ENCODE measurements around the gene AARS2. TPM values are rescaled to one million over a fixed set of nuclear protein-coding genes. Genes with fewer than 3 reads are reported as not detected.

AARS2 gene
- total RNA-seq, 1 experiment from 2014 or later: 21.7 TPM

GRCh38 chr6:44309092-44309491, 4.1 kb downstream of the AARS2 start:
- H3K27me3 Mint-ChIP-seq (ENCODE audit: low read depth): no peaks in the 10 kb centered on the region; the same call in 1 of the 2 replicates
- H3K4me3 Mint-ChIP-seq: no peak overlapping the region
- H2BK120ac ChIP-seq (ENCODE audit: low read depth, low read length, poor library complexity, severe bottlenecking): no peak overlapping the region

More at GRCh38 chr6:44309092-44309491, 4.1 kb downstream of the AARS2 start:
- Histone ChIP-seq H2BK20ac (ENCODE audit: low read depth, low read length, poor library complexity, severe bottlenecking) (no peak overlapping the region), H3K14ac (ENCODE audit: insufficient read depth, low read length) (no peak overlapping the region), H3K9ac (ENCODE audit: extremely low read depth, insufficient read length, low read length) (no peak overlapping the region), H4K20me1 (ENCODE audit: control insufficient read depth, insufficient read depth, insufficient read length) (no peaks in the 10 kb centered on the region), H3K23me2 (ENCODE audit: insufficient read length, low read depth, low read length, poor library complexity, severe bottlenecking) (peaks cover 4% of the 10 kb centered on the region), H3K4ac (ENCODE audit: low read depth, low read length) (no peak overlapping the region), H3K27me3 (ENCODE audit: insufficient read depth, low read length) (peaks cover 2% of the 10 kb centered on the region; the same call in 1 of the 2 replicates), H3K27ac (ENCODE audit: insufficient read length, low read depth, low read length) (no peak overlapping the region), H2AK5ac (ENCODE audit: insufficient read length, low read length) (no peak overlapping the region), H3K9me3 (ENCODE audit: control insufficient read depth, low read depth, low read length) (no peaks in the 10 kb centered on the region), H3K4me1 (ENCODE audit: insufficient read depth, low read length) (no peaks in the 10 kb centered on the region), H2BK12ac (ENCODE audit: insufficient read length, low read depth, low read length) (no peak overlapping the region), H4K5ac (ENCODE audit: insufficient read length, low read depth, low read length) (no peak overlapping the region), H3K18ac (ENCODE audit: insufficient read length, low read depth, low read length) (no peak overlapping the region), H2BK5ac (ENCODE audit: insufficient read length, low read length) (no peak overlapping the region), H3T11ph (ENCODE audit: low read length) (no peak overlapping the region), H3K56ac (ENCODE audit: insufficient read length, low read depth, low read length) (no peak overlapping the region), H3K23ac (ENCODE audit: insufficient read length, low read depth, low read length) (no peak overlapping the region), H4K8ac (replicated peaks; ENCODE audit: insufficient read length, low read depth, low read length) (no peak overlapping the region), H3K4me2 (ENCODE audit: insufficient read depth, insufficient read length, low read length) (no peak overlapping the region), H2BK15ac (ENCODE audit: low read depth, low read length) (no peak overlapping the region), H3K79me2 (ENCODE audit: insufficient read depth, low read length) (peaks cover 6% of the 10 kb centered on the region; the same call in 1 of the 2 replicates), H3K79me1 (ENCODE audit: insufficient read depth, low read depth, low read length, poor library complexity, severe bottlenecking) (peaks cover 5% of the 10 kb centered on the region), H4K91ac (ENCODE audit: insufficient read length, low read depth, low read length) (no peak overlapping the region), H2AFZ (ENCODE audit: low read length) (no peak overlapping the region)
- DNase-seq: no peak
- peaks cover 27 to 73% (median 67%) of the 10 kb centered on the region in 3 experiments for H3K36me3 Mint-ChIP-seq (ENCODE audit: insufficient read depth in 1 of 3, low read depth in 3 of 3)
- H3K27ac Mint-ChIP-seq: no peak overlapping the region
- TF ChIP-seq, protein P1, sequence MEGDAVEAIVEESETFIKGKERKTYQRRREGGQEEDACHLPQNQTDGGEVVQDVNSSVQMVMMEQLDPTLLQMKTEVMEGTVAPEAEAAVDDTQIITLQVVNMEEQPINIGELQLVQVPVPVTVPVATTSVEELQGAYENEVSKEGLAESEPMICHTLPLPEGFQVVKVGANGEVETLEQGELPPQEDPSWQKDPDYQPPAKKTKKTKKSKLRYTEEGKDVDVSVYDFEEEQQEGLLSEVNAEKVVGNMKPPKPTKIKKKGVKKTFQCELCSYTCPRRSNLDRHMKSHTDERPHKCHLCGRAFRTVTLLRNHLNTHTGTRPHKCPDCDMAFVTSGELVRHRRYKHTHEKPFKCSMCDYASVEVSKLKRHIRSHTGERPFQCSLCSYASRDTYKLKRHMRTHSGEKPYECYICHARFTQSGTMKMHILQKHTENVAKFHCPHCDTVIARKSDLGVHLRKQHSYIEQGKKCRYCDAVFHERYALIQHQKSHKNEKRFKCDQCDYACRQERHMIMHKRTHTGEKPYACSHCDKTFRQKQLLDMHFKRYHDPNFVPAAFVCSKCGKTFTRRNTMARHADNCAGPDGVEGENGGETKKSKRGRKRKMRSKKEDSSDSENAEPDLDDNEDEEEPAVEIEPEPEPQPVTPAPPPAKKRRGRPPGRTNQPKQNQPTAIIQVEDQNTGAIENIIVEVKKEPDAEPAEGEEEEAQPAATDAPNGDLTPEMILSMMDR (conservative IDR thresholded peaks at IDR 0.05): no peak
- peaks cover 9% of the 10 kb centered on the region in 2 experiments for H3K4me1 Mint-ChIP-seq
- H3K9me3 Mint-ChIP-seq: no peaks in the 10 kb centered on the region
- no CpG with 5 or more reads among the region's 2 CpGs for WGBS (ENCODE audit: extremely low coverage, insufficient read length, low lambda C conversion rate)

Measured in H9 (cell line).